NCI-H2171 treated with DMSO at 0.1 percent for 48 hours (cell line): ENCODE data around the gene CCDC174.
"Not testable (repeated sequence)": the region's sequence is repeated elsewhere in the genome, so short reads cannot be mapped to it uniquely, and the experiment has no call there.

Experiments
- DNase-seq: peaks from one replicate; lab custom pipeline; 2025; lab: John Stamatoyannopoulos, UW

The CCDC174 gene

GRCh38 chr3:14652360-14652907, 872 bp downstream of the CCDC174 start:
- DNase-seq: not testable (repeated sequence)

DNA sequence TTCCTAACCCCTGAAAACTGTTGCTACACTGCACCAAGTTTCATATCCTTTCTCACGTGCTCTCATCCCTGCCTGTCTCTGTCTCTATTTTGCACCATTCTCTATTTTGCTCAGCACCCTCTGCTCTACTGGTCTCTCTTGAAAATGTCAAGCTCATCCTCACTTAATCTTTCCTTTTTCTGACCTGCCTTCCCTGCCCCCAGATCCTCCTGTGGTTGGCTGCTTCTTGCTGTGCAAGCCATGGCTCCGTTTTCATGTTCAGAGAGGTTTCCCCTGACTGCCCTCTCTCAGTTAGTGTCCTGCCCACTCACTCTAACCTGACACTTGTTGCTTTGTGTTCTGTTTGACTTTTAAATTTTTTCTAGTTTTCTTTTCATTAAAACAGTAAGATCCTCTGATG, 6.0 kb downstream of the CCDC174 start:
- DNase-seq: no peak

DNA sequence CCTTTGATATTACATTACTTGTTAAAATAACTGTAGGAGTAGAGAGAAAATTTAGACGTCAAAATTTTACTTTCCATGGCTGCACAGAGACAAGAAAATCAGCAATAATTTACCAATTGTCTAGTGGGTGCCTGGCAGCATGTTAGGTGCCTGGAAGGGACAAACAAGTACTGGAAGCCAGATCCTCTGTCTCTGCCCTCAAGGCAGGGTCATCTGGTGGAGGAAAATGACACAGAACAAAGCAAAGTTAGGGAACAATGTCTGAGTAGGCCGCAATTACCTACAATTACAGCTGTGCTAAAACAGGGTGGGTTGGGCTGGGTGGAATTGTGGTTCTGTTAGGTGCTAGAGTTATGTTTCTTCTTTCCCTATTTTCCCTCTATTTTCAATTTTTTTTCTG, 7.4 kb downstream of the CCDC174 start:
- DNase-seq: no peak

- DNase-seq: no peak
Observed at GRCh38 chr3:14660942-14661341, 9.4 kb downstream of the CCDC174 start.

GRCh38 chr3:14663396-14664135, 12.0 kb downstream of the CCDC174 start:
- DNase-seq: peak; percentile 39

- no peak for DNase-seq
Observed at GRCh38 chr3:14664170-14664569, 12.6 kb downstream of the CCDC174 start.

- DNase-seq: no peak
Observed at GRCh38 chr3:14672588-14672987, 21.0 kb downstream of the CCDC174 start.

DNA sequence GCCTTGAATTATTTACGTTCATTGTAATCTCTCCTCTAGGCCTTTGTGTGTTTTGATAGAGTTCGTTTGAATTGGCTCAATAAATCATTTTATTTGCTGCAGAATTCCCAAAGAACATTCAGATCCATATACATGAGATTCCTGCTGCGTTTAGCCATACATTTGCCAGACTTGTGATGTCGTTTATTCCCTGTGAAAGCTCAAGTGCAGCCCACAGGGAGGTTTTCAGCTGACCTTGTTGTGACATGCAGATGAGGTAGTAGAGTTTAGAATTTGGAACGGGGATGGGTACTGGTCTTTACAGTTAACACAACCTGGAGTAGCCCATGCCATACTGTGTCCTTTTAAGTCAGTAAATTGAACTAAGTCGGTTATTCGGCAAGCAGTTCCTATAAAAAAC, 23.3 kb downstream of the CCDC174 start, which contains the start of gene C3orf20:
TSS of gene C3orf20 (plus strand) at position 301 of the 400 bp plus-strand sequence. CDS start 7,573 bp downstream, outside the sequence.
- no peak for DNase-seq

DNA sequence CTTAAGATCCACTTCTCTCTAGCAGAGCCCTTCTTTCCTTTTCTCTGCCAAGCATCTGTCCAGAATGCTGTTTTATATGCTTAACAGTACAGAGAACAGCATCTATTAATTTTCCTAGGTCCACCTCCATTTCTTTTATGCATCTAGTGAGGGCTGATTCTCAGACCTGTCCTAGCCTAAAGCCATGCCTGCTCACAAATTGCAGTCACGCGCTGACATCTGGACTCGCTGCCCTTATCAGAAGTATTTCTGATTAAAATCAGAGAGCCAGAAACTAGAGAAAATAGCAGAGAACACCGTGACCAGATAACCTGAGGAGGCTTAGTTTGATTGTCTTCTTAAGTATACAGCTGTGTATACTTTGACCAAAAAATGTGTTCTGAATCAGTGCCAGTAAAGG, 25.3 kb downstream of the CCDC174 start:
- no peak for DNase-seq

DNA sequence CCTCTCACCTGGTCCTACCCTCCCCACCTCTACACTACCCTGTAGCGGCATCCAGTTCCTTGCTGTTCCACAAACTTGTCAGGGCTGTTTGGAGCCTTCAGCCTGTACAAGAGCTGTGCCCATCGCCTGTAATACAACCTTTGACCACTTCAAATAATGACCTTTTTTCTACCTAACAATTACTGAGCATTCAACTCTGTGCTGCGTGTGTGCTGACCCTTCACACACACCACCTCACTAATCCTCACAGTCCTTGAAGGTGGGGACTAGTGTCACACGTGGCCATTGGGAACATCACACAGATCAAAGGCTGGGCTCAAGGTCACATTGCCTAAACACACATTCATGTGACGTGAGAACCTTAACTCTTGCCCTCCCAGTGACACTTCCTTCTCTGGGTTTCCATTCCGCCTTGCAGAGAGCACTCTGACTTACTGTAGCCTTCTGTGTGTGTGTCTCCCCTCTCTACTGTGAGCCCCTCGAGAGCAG, 26.5 kb downstream of the CCDC174 start:
- DNase-seq: no peak

DNA sequence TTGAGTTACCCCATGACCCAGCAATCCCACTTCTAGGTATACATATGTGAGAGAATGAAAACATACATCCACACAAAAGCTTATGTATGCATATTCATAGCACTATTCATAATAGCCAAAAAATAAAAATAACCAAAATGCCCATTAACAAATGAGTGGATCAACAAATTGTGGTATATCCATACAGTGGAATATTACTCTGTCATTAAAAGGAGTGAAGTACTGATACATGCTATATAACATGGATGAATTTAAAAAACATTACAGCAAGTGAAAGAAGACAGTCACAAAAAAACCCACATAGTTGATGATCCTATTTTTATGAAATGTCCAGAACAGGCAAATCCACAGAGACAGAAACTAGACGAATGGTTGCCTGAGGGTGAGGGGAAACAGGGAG, 28.6 kb downstream of the CCDC174 start:
- DNase-seq: no peak

GRCh38 chr3:14680716-14681115, 29.2 kb downstream of the CCDC174 start:
- DNase-seq: no peak

DNA sequence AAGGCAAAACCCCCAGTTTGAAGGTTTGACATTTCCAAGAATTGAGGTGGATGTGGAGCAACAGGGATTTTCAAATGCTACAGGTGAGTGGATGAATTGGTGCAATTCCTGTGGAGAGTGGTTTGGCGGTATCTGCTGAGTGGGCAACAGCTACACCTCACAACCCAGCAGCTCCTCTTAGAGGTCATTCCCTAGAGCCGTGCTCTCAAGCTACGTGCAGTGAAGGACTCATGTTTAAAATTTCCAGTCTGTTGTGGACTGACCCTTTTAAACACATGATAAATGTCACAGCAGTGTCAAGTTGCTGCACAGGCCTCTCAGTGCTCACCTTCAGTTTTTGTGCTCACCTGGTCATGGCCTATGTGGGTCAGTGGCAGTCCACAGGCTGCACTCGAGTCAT, 32.9 kb downstream of the CCDC174 start:
- DNase-seq: no peak

- DNase-seq: no peak
Observed at GRCh38 chr3:14685179-14685578, 33.6 kb downstream of the CCDC174 start.

DNA sequence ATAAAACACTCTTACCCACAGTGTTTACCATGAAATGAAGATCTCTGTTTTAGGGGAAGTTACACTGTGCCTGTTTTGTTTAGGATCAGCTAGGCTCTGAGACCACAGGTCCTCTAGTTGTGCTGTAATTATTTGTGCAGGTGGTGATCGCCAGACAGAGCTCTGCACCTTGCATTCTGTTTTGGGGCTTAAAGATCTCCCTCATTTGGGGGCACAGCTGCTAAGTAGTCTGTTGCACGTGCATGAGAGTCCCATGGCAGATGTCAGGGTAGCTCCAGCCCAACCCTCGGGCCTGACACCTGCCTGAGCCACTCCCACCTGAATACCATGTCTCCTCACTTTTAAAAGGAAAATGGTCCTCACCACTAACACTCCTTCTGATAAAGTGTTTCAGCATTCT, 35.8 kb downstream of the CCDC174 start:
- DNase-seq: peak; percentile 5

DNA sequence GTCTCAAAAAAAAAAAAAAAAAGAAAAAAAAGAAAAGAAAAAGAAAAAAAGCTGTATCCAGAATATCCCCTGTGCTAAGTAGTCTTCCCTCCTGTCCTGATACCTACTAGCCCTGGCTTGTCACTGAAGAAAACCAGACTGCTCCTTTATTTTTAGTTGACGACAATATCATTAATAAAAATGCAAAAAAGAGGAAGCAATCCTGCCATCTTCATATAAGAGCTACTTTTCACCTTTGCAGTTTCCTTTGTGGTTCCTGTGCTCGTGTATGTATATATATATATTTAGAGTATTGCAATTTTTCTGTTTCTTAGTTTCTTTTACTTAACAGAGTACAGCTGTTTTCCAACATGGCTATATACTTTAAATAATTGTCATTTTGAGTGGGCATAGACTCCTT, 37.0 kb downstream of the CCDC174 start:
- DNase-seq: no peak

DNA sequence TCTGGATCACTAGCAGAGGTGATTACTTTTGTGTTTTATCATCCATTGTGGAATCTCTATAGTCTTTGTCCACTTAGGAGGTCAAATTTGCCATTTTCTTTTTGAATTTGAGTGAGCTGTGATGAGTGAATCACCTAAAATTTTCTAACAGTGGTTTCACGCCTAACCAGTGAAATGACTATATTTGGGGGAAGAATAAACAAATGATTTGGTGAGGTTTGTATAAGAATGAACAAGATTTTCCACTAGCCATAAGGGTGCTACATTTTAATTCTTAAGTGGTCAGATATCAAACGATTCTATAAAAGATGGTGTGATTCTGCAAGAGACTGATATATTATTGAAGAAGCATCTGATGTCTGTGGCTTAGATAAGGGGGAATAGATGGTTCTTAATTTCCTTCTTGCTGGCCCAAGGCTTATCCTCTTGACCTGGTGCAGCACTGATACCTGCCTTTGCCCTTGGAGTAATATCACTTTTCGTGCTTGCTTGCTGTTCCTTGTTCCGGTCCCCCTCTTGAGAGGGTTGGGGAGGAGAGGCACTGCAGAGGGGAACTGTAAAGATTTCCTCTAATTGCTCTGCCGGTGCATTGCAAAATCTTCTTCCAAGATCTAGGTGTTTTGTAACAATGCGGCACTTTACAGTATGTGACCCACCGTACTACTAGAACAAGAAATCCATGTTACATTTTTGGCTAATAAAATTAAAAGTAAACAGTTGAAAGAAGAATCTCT, 37.9 kb downstream of the CCDC174 start:
- no peak for DNase-seq

DNA sequence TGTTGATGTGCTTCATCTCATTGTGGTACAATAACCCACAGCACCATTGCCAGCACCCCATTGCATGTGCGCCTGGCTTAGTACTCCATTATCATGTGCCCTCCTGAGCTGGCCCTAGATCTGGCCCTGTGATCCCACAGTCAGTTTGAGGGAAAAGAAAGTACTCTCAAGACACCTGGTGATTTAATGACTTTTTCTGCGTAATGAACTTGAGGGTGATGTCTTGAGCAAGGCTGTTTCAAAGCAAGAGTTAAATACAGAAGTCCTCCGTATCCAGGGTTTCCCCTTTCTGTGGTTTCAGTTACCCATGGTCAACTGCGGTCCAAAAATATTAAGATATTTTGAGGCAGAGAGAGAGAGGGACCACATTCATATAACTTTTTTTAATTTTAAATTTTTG, 39.7 kb downstream of the CCDC174 start:
- DNase-seq: no peak

GRCh38 chr3:14691719-14692118, 40.2 kb downstream of the CCDC174 start:
- DNase-seq: no peak

DNA sequence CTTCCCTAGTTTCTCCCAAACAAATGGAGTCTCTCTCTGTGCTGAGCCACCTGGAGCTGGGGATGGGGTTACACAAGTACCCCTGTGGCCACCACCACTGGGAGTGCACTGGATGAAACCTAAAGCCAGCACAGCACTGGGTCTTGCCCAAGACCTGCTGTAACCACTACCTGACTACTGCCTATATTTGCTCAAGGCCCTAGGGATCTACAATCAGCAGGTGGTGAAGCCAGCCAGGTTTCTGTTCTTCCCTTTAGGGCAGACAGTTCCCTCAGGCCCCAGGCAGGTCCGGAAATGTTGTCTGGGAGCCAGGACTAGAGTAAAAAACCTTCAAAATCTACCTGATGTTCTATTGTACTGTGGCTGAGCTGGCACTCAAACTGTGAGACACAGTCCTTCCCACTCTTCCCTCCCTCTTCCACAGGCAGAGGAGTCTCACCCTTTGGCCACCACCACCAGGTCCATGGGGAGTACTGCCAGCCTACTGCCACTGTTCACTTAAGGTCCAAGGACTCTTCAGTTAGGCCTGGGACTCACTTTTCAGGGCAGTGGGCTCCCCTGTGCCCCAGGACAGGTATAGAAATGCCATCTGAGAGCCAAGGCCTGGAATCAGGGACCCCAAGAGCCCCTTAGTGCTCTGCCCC, 47.2 kb downstream of the CCDC174 start:
- DNase-seq: no peak

DNA sequence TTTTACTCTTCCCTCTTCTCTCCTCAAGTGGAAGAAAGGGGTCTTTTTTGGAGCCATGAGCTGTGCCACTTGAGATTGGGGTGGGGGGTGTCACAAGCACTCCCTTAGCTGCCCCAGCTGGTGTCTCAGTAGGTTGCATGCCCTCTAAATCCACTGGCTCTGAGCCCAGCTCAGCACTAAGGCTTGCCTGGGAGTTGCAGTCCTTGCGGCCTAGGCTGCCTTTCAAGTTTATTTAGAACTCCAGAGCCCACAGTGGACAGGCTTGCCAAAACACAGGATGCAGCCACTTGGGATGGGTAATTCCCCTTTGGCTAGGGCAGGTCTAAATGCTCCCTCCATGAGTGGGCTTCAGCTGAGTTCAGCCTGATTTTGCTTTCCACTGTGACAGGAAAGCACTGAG, 48.1 kb downstream of the CCDC174 start:
- DNase-seq: no peak

DNA sequence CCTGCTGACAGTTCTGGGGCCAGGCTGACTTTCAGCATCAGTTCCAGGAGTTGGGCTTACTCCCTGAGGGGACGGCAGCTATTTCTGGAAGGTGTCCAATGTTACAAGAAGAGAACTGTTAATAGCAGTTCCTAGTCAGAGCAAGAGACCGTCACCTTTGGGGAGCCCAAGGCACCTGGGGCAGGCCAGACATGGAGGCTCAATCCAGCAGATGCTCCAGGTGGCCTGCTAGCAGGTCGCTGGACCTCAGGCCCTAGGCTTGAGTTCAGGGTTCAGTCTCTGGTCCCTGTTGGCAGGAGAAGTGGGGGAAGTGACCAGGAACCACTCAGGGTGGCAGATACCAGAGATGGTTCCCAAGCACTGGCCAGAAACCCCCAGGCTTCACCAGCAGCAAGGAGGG, 49.3 kb downstream of the CCDC174 start:
- no peak for DNase-seq

DNA sequence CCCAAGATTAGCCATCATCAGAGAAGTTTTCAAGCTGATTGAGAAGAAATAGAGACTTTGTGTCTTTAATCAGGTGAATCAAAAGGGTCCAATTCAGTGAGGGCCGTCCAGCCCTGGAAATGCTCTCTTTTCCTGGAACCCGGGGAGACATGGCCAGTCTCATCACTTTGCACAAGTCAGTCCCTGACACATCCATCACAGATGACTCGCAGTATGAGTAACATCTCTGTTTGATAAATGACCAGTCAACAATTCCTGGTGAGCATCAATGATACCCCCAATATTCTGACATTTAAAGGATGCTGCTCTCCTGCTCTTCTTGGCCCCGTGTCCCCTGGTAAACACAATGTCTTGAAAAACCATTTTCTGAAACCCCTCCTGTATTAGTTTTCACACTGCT, 50.1 kb downstream of the CCDC174 start:
- no peak for DNase-seq
